H1 (cell line): ENCODE data around the gene TBC1D4. TPM values are rescaled to one million over a fixed set of nuclear protein-coding genes. Genes with fewer than 3 reads are reported as not detected.

Source experiments
- CHD7 ChIP-seq: fragments of 300-600 bp; sonication (generic); IDR thresholded peaks from 2 replicates; pipeline ENCODE4 v1.7.1; 2012; ENCODE audit warnings: low read length, moderate library complexity, mild to moderate bottlenecking, inconsistent platforms; ENCODE audit not compliant: insufficient replicate concordance
- CTCF ChIP-seq, 3 experiments: IDR thresholded peaks; 1 replicate in 2 of 3; 2 replicates in 1 of 3; pipeline versions ENCODE4 v1.5.1 to v1.6.1; 2011; ENCODE audit warnings: low read length in 3 of 3, mild to moderate bottlenecking in 3 of 3, inconsistent platforms in 2 of 3, low read depth in 1 of 3, moderate library complexity in 1 of 3; ENCODE audit not compliant: insufficient read depth in 1 of 3; ENCODE audit errors: control extremely low read depth in 1 of 3
- E2F6 ChIP-seq: IDR thresholded peaks from 2 replicates; pipeline ENCODE4 v1.6.1; 2012; ENCODE audit warnings: inconsistent platforms
- EP300 ChIP-seq, 2 experiments: IDR thresholded peaks; 1 replicate in 1 of 2; 2 replicates in 1 of 2; pipeline ENCODE4 v1.6.1; 2011 to 2012; ENCODE audit warnings: low read depth in 2 of 2, low read length in 2 of 2, mild to moderate bottlenecking in 2 of 2, borderline replicate concordance in 1 of 2, inconsistent platforms in 1 of 2, moderate library complexity in 1 of 2
- KDM4A ChIP-seq: IDR thresholded peaks from one replicate; pipeline ENCODE4 v1.7.1; 2012; ENCODE audit warnings: low read depth, mild to moderate bottlenecking, moderate library complexity, low read length, inconsistent platforms; ENCODE audit not compliant: severe bottlenecking
- PHF8 ChIP-seq: fragments of 200-600 bp; sonication (generic); conservative IDR thresholded peaks from 2 replicates; pipeline ENCODE4 v1.7.1; 2012; ENCODE audit warnings: low read depth, mild to moderate bottlenecking, inconsistent platforms, low read length, moderate library complexity
- RFX5 ChIP-seq: IDR thresholded peaks from 2 replicates; pipeline ENCODE4 v1.6.1; 2011; ENCODE audit warnings: low read depth, low read length, improper control_type of control experiment, borderline replicate concordance
- SRF ChIP-seq: IDR thresholded peaks from 2 replicates; pipeline ENCODE4 v1.6.1; 2011; ENCODE audit warnings: mild to moderate bottlenecking, low read depth, low read length, moderate library complexity
- polyA plus RNA-seq, 7 experiments: library from polyadenylated mRNA; depleted of rRNA in 3 of 7; stranded (reverse) in 5 of 7; unstranded in 2 of 7; fragments of >200 nt in 5 of 7; fragments of 200-250 nt in 2 of 7; gene quantifications; 1 replicate in 5 of 7; 2 replicates in 1 of 7; 4 replicates in 1 of 7; pipeline versions ENCODE4 v1.2.1 to v1.2.3, GENCODE V29; 2011 to 2013; ENCODE audit warnings: missing spikeins in 2 of 7, mixed read lengths in 2 of 7
- total RNA-seq: library from RNA; stranded (reverse); fragmentation: NEBNext Ultra II Directional; extraction: Animal tissue kit (Norgen Biotek cat#: 25700); gene quantifications from 2 replicates; pipeline ENCODE4 v1.2.1, GENCODE V29; 2021

Gene TBC1D4
- total and polyA plus RNA-seq, 2 of the 8 experiments (the other 6 are each of a cell fraction or from before 2014, with no cell fraction given) = 16.7 to 39.0 TPM

- TF ChIP-seq CHD7 = no peak
- no peak for TF ChIP-seq E2F6
- no peak for TF ChIP-seq CTCF (IDR thresholded peaks at IDR 0.05; ENCODE audit: control extremely low read depth in 1 of 3, insufficient read depth in 1 of 3, low read depth in 1 of 3, low read length in 3 of 3)
- TF ChIP-seq EP300 (IDR thresholded peaks at IDR 0.05; ENCODE audit: borderline replicate concordance in 1 of 2, low read depth in 2 of 2, low read length in 2 of 2) = no peak
- TF ChIP-seq KDM4A = no peak
- TF ChIP-seq SRF = no peak
- TF ChIP-seq PHF8 = no peak
- TF ChIP-seq RFX5 = no peak
These were observed 152.9 kb downstream of the TBC1D4 start (continued) for GRCh38 chr13:75329097-75329496.
